GM21423 (cell line): ENCODE results near the gene KCNMB2.
"Not testable (repeated sequence)": the region's sequence is repeated elsewhere in the genome, so short reads cannot be mapped to it uniquely, and the experiment has no call there.

Experiments used
- ATAC-seq: cut with Tn5 transposase; IDR thresholded peaks from one replicate; pipeline ENCODE4 v1.9.1; 2021; ENCODE audit warnings: mild to moderate bottlenecking, moderate library complexity; ENCODE audit not compliant: unreplicated experiment

Gene KCNMB2

GRCh38 chr3:178745861-178746655, 209.8 kb downstream of the KCNMB2 start:
- not testable (repeated sequence) for ATAC-seq

- ATAC-seq = no peak
Measured at GRCh38 chr3:178748874-178749273, 212.6 kb downstream of the KCNMB2 start.

- ATAC-seq = no peak
Measured at GRCh38 chr3:178749471-178749870, 213.2 kb downstream of the KCNMB2 start.

GRCh38 chr3:178750639-178751300, 214.5 kb downstream of the KCNMB2 start:
- no peak for ATAC-seq

DNA sequence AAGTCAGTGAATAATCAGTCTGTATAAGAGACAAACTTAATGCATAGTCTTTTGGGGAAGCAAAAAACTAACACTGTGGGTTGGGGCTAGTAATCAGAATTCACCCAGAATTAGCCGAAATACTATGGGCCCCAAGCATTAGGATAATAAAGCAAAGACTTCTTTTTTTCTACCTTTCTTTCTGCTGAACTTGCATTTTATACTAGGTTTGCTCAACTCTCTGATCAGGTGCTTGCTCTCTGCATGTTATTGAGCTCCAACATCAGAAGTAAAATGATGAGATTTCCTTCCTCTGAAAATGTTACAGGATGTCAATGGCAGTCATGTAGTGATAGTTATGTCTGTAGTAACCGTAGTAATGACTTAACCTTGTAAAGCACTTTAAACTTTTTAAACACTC, 216.6 kb downstream of the KCNMB2 start:
- no peak for ATAC-seq

DNA sequence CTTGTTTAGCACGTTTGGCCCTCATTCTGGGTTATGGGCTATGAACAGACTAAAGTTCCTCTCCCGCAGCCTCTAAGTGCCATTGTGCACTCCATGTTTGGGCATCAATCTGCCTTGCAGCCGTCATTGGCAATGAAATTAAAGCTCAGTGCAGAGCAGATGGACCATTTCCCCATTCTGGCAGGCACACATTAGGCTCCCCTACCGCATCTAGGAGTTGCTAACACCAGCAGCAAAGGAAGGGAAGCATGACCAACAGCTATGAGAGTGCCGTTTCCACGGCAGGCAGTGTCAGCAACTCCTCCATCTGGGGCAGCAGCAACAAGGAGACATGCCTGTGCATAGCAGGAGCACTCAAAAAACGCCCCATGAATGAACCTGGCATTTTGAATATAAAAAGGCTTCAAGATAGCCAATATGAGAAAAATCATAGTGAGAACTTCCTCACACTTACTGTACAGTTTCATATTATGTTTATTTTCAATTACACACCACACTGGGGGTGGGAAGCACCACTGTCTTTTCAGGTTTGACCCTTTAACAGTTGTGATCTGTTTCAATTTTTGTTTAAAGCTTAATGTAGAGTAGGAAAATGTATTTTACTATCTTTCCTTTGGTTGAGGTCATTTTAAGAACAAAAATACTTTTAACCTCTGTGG, 218.7 kb downstream of the KCNMB2 start:
- no peak for ATAC-seq

- ATAC-seq = no peak
Measured at GRCh38 chr3:178761024-178761423, 224.8 kb downstream of the KCNMB2 start.

DNA sequence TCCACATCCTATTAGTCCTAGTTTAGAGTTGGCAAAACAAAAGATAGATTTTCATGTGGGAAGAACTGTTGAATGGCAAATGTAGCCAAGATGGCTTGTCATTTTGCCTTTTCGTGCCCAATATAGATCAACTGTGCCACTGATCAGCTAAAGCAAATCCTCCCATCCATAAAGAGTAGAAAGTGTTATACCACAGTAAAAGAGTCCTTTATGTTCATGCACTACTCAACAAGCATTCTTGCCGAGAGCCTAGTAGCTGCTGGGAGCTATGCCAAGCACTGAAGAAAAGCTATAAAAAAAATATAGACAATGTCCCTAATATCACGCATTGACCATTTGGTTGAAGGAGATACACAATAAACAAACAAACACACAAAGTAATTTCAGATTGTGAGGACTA, 225.2 kb downstream of the KCNMB2 start:
- no peak for ATAC-seq

DNA sequence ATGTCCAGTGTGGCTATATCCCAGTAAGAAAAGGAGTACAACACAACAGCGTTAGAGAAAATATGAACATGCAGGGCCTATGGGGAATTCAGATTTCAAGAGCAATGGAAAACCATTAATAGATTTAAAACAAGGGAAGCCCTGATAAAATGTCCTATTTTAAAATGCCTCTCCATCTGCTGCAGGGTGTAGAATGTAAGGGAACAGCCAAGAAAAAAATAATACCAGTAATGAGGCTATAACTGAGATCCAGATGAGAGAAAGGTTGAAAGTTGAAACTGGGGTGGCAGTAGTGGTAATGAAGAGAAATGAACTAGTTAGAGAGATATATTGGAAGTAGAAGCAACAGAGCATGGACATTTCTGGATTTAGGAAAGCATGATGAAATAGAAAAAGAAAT, 226.1 kb downstream of the KCNMB2 start:
- no peak for ATAC-seq

GRCh38 chr3:178765472-178765871, 229.2 kb downstream of the KCNMB2 start:
- no peak for ATAC-seq

DNA sequence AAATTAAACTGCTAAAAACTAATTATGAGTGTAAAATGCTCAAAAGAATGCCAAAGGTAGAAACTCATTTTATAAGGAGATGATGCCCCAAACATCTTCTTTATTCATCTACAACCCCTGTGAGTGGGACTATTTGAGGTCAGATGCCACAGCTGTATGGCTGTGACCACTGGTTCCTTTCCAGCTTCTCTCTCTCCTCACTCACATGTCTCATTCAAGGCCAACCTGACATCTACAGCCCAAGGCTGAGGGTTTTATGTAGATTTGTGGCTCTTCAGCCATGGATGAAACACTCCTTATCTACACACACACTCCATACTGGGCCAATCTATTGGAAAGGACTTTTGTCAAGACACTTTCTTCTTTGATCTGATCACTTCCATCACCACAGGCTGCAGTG, 231.3 kb downstream of the KCNMB2 start:
- no peak for ATAC-seq

- peak; percentile 66 for ATAC-seq
Measured at GRCh38 chr3:178768072-178768864, 232.0 kb downstream of the KCNMB2 start.

DNA sequence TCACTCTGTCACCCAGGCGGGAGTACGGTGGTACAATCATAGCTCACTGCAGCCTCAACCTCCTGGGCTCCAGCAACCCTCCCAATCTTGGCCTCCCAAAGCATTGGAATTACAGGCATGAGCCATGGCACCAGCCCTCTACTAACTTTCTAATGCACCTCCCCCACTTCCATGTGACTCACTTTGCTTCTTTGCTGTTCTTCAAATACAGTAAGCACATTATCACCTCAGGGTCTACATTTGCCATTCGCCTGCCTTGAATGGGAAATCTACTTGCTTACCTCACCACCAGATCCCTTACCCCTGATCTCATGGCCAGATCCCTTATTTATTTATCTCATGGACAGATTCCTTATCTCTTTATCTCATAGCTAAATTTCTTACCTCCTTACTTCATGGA, 235.3 kb downstream of the KCNMB2 start:
- ATAC-seq = no peak

DNA sequence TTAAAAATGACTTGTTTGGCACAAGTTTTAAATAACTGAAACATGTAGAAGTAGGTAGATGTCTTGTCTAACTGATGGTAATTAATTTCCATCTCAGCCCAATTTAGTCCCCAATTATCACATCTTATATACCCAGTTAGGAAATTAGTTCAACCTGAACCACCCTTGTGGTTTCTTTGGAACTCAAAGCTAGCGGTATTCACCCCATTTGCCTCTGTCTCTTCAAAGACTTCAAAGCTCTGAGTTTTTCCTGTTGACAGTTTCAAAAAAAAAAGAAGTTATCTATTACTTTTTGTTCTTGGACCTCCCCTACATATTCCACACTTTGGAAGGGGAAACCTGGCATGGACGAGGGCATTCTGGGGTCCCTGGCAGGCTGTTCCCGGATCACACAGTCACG, 236.5 kb downstream of the KCNMB2 start:
- no peak for ATAC-seq

- no peak for ATAC-seq
Measured at GRCh38 chr3:178773358-178773757, 237.1 kb downstream of the KCNMB2 start.

DNA sequence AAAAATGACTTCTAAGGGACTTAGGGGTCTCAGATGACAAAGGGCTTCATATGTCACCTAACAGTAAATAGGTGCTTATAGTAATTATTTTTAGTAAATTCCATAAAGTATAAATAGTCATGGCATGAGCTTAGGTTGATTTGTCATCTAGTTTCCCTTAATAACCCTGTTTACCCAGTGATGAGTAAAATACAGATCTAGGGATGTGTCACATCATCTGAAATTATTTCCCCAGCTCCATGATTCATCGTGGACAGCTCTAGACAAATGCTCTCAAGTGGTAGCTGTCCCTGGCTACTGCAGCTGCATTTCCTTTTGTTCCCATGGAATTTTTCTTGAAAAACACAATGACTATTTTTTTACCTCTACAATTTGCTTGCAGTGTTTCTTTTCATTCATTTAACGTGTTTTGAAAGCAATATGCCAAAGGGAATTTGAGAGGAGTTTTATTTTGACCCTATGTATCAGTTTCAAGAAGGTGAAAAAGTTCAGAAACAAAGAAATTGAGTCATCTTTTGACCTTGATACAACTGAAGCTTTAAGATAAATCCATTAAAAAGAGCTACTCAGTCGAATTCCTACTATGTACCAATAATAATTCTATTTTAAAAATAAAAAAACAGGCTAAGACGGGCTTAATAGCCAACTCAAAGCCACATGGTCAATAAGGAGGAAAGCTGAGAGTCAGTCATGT, 241.6 kb downstream of the KCNMB2 start:
- ATAC-seq = no peak

DNA sequence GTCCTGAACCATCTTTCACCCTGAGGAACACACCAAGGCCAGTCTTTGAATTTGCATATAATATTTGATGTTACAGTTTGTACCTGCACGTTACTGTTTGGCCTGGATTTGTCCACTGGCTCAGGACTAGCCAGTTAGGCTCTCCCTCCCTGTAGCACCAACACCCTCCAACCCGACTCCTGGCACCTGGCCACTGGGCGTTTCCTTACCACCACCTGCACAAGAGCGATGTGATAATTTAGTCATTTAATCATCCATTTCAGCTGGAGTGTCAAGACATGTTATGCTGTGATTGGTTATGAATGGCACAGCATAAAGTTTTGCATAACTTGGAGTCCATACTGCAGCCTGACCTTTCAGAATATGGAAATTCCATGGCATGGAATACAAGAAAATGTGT, 242.4 kb downstream of the KCNMB2 start:
- ATAC-seq = no peak

DNA sequence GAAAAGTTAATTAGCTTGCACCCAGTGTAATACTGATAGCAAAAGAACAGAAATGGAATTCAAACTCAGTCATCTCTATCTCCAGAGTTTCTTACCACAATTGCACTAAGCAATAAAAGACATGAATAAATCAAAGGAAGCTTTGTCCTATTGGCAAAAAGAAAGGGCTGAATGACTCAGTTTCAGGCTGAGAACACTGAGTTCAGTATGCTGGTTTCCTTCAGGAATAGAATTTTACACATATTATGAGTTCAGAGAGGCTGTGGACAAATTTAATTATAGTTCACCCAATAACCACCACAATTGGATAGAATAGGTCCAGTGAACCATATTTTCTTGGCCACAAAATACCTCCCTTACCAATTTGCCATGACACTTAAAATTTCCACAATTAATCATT, 249.7 kb downstream of the KCNMB2 start:
- ATAC-seq = no peak

DNA sequence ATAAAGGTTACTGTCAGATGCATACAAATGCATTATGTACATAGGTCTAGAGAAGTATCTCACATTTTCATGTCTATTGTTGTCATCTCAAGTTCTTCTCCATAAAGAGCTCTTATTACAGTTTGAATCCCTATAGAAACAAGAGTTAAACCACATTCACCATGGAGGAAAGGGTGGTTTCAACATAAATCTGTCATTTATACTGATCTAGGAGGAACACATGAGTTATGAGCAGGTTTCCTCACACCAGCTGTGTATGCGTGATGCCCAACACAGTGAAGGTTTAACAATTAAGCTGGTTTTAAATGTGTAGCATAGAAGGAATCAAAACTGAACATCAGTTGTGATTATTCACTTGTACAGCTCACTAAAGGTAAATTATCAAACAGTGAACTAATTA, 251.7 kb downstream of the KCNMB2 start:
- no peak for ATAC-seq

DNA sequence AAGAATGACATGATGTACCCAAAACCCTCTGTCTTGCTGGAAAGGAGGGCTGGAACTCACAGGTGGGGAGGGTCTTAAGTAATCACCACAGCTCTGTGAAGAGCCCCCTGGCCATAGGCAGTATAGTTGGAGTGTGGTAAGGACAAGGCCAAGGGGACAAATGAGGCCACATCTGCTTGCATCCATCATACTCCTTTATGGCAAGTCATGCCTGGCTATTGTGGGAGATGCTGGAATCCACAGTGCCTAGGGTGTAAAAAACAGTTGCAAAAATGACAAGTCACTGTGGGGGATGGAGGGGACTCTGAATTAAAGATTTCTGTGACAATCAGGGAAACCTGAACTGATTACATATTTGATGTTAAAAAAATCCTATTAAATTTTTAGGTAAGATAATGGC, 258.5 kb downstream of the KCNMB2 start:
- ATAC-seq = no peak

DNA sequence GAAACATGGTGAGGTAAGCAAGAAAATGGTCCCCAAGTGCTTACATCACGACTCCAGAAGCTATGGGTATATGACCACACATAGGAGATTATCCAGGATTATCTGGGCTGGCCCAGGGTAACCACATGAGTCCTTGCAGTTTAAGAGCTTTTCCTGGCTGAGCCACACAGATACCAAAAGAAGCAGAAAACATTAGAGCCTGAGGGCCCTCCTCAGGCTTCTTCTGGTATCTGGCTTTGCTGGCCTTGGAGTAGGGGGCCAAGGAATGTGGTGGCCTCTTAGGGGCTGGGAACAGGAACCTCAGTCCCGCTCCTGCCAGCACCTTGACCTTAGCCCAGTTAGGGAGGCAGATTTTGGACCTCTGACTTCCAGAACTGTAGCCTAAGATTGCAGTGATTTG, 259.1 kb downstream of the KCNMB2 start:
- ATAC-seq = no peak
